Left ventricle myocardium inferior (tissue), 1 donor: ENCODE data around the gene FCN2. TPM values are rescaled to one million over a fixed set of nuclear protein-coding genes. Genes with fewer than 3 reads are reported as not detected.

Source experiments
- DNase-seq: peaks from one replicate; pipeline ENCODE4 v3.0.0-alpha.2; 2020
- H3K27ac ChIP-seq: fragments of 200-600 bp; replicated peaks from 2 replicates; pipeline ENCODE4 v1.8.0; 2021
- H3K27me3 ChIP-seq: fragments of 200-600 bp; 2 replicates; pipeline ENCODE4 v1.8.0; 2021; ENCODE audit warnings: low read depth
- H3K36me3 ChIP-seq: fragments of 200-600 bp; 2 replicates; pipeline ENCODE4 v1.8.0; 2021
- H3K4me1 ChIP-seq: fragments of 200-600 bp; 2 replicates; pipeline ENCODE4 v1.8.0; 2021
- H3K4me3 ChIP-seq: fragments of 200-600 bp; 2 replicates; pipeline ENCODE4 v1.8.0; 2021; ENCODE audit warnings: mild to moderate bottlenecking, moderate library complexity
- H3K9me3 ChIP-seq: fragments of 200-600 bp; replicated peaks from 2 replicates; pipeline ENCODE4 v1.8.0; 2021
- CTCF ChIP-seq: fragments of 200-600 bp; IDR thresholded peaks from 2 replicates; pipeline ENCODE4 v1.8.0; 2021; ENCODE audit warnings: antibody characterized with exemption, mild to moderate bottlenecking, borderline replicate concordance
- intact Hi-C: fragments of 100-400 bp; cut with micrococcal nuclease; formaldehyde crosslinking; loops from one replicate; pipeline ENCODE4 v1.11.0; 2022
- long read RNA-seq: library from polyadenylated mRNA; unstranded; transcript quantifications from one replicate; pipeline ENCODE4 v2.0.0, GENCODE V29; 2021
- total RNA-seq: library from RNA; stranded (reverse); fragmentation: NEBNext Ultra II Directional; extraction: Animal tissue kit (Norgen Biotek cat#: 25700); gene quantifications from one replicate; pipeline ENCODE4 v1.2.1, GENCODE V29; 2021
- donor health status: DM: no; HTN: yes; CAD: no; lungs with severe emphysema.

The FCN2 gene
- total RNA-seq, result not detected
- long read RNA-seq, result 0 reads

DNA sequence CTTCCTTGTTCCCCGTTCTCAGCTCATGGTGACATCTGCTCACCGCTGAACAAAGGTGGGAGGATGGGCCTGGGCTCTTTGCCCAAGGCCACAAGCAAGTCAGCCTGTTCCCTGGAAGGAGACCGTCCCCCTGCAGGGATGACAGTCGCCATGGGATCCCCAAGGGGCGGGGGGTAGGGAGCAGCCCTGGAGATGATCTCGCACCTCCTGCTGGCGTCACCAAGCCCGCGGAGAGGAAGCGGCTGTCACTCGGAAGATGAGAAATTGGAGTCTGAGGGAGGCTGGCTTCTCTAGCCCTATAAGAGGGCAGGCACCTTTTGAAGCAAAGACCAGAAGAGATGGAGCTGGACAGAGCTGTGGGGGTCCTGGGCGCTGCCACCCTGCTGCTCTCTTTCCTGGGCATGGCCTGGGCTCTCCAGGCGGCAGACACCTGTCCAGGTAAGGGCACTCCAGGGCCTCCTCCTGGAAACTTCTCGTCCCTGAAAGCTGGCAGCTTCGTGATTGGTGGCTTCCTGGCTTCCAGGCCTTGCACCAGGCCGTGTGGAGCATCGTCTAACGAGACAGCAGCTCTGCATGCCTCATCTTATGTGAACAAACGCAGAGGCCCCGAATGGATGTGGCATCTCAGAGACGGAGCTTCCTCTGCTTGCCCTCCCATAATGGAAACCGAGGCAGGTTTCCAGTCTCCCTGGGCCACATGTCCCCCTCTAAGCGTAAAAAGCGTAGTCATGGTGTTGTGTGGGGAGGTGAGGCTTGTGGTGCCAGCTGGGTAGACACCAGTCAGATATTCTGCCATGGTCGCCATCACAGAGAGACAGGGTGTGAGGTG is at the start of gene FCN2:
Gene FCN2, plus strand, starts transcription at position 327 of the 829 bp plus-strand sequence. Its CDS starts 12 bp downstream, at position 339.
- H3K36me3 ChIP-seq, result no peaks in the 10 kb centered on the region
- no peak for DNase-seq
- peaks cover 11% of the 10 kb centered on the region for H3K27me3 ChIP-seq
- H3K4me1 ChIP-seq, result peaks cover 6% of the 10 kb centered on the region
- no peaks in the 10 kb centered on the region for H3K9me3 ChIP-seq
- H3K4me3 ChIP-seq, result no peak within 1 kb of the TSS
- intact Hi-C loops, result no loop called here
- TF ChIP-seq CTCF, result no peak
- no peak within 1 kb of the TSS for H3K27ac ChIP-seq

DNA sequence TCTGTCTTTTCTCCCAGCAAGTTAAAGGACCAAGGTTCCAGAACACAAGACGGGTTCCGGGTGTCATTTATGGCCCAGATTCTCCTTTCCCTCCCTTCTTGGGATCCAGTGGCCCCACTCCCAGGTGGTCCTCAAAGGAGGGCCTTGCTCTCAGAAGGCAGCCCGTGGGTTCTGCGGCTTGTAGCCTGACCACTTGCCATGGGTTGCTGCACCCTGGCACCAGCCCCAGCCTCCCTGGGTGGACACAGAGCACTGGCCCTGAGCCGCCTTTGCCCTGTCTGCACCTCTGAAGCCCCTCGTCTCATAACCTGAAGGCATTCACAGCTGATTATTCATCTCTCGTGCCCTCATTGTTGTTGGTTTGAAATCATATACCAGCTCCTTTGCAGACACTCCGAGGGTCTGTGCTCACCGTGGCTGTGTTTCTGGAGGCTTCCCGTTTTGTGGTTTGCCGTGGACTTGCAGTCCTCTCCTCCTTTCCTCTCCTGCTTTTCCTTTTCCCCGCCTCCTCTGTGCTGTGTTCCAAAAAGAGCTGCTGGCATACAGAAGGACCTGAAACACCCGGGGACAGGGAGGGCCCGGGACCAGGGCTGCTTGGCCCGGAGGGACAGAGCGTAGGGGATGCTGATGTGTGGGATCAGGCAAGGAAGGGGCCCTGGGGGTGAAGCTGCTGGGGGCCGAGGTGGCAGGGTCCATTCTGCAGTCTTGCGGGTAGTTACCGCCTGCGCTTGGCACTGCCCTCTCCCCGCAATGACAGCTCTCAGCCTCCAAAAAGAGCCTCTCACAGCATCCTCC is 49.5 kb upstream of the FCN2 start:
- TF ChIP-seq CTCF, result no peak
- H3K27me3 ChIP-seq, result no peaks in the 10 kb centered on the region
- intact Hi-C loops, result no loop called here
- H3K4me1 ChIP-seq, result no peaks in the 10 kb centered on the region
- H3K9me3 ChIP-seq, result no peaks in the 10 kb centered on the region
- no peaks in the 10 kb centered on the region for H3K36me3 ChIP-seq
- no peak overlapping the region for H3K27ac ChIP-seq
- DNase-seq, result no peak
- no peak overlapping the region for H3K4me3 ChIP-seq

- Histone ChIP-seq H3K27ac (no peak overlapping the region), H3K36me3 (no peaks in the 10 kb centered on the region), H3K9me3 (no peaks in the 10 kb centered on the region), H3K4me3 (no peak overlapping the region), H3K4me1 (no peaks in the 10 kb centered on the region), H3K27me3 (no peaks in the 10 kb centered on the region)
- intact Hi-C loops, result no loop called here
- no peak for TF ChIP-seq CTCF
- no peak for DNase-seq
Measured at GRCh38 chr9:134832471-134832870, 48.1 kb upstream of the FCN2 start.

DNA sequence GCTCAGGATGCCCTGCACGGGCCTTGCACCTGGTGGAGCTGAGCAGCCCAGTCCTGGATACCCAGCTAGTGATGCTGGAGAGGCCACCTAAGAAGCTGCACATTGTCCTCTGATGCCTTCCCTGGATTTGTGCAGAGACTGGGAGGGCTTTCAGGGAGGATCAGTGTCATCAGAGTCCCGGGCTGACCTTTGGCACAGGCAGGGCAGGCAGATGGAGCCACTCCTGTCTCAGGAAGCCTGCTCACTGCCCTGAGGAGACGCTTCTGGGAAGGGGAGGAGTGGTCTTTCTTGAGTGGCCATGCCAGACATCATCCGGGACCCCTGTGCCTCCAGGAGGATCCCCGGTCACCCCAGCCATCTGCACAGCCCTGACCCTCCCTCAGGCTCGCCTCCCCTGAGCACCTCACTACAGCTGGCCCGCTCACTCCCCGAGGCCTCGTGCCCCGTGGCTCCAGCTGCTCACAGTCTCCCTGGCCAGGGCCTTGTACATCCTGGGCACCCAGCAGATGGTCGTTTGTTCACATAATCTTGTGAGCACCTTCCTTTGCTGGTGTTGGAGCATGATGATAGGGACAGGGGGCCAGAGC is 47.2 kb upstream of the FCN2 start:
- Histone ChIP-seq H3K36me3 (no peaks in the 10 kb centered on the region), H3K9me3 (no peaks in the 10 kb centered on the region), H3K27me3 (no peaks in the 10 kb centered on the region), H3K4me3 (no peak overlapping the region), H3K27ac (no peak overlapping the region), H3K4me1 (no peaks in the 10 kb centered on the region)
- intact Hi-C loops, result no loop called here
- DNase-seq, result no peak
- TF ChIP-seq CTCF, result no peak

- no peak for TF ChIP-seq CTCF
- H3K36me3 ChIP-seq, result peaks cover 4% of the 10 kb centered on the region
- H3K27me3 ChIP-seq, result no peaks in the 10 kb centered on the region
- H3K4me3 ChIP-seq, result no peak overlapping the region
- H3K9me3 ChIP-seq, result no peaks in the 10 kb centered on the region
- no peak overlapping the region for H3K27ac ChIP-seq
- intact Hi-C loops, result no loop called here
- DNase-seq, result no peak
- H3K4me1 ChIP-seq, result no peaks in the 10 kb centered on the region
Measured at GRCh38 chr9:134834217-134834956, 46.2 kb upstream of the FCN2 start.
